GM23248 (cell line): ENCODE data around the gene FAM210A. TPM values are rescaled to one million over a fixed set of nuclear protein-coding genes. Genes with fewer than 3 reads are reported as not detected.

ENCODE experiments used
- DNase-seq: peaks from one replicate; pipeline ENCODE4 v3.0.0-alpha.2; 2015
- H2AFZ ChIP-seq: fragments of 200-600 bp; sonication (generic); 2 replicates; pipeline ENCODE4 v1.6.1; 2016; ENCODE audit warnings: antibody characterized with exemption
- H3F3A ChIP-seq: fragments of 200-600 bp; sonication (generic); 2 replicates; pipeline ENCODE4 v1.6.1; 2016; ENCODE audit warnings: mild to moderate bottlenecking, antibody characterized with exemption, mixed run types; ENCODE audit not compliant: insufficient read depth
- H3K27ac ChIP-seq: fragments of 200-600 bp; sonication (generic); 2 replicates; pipeline ENCODE4 v1.5.1; 2016; ENCODE audit warnings: mild to moderate bottlenecking
- H3K27me3 ChIP-seq: fragments of 200-600 bp; sonication (generic); replicated peaks from 2 replicates; pipeline ENCODE4 v1.6.1; 2016; ENCODE audit warnings: mild to moderate bottlenecking; ENCODE audit not compliant: insufficient read depth
- H3K36me3 ChIP-seq: fragments of 200-600 bp; sonication (generic); 2 replicates; pipeline ENCODE4 v1.6.1; 2016; ENCODE audit warnings: low read depth, mild to moderate bottlenecking
- H3K4me1 ChIP-seq: fragments of 200-600 bp; sonication (generic); 2 replicates; pipeline ENCODE4 v1.6.1; 2016; ENCODE audit warnings: mild to moderate bottlenecking; ENCODE audit not compliant: insufficient read depth
- H3K4me2 ChIP-seq: fragments of 200-600 bp; sonication (generic); one replicate; pipeline ENCODE4 v1.6.1; 2016; ENCODE audit warnings: mild to moderate bottlenecking; ENCODE audit not compliant: unreplicated experiment
- H3K4me3 ChIP-seq: fragments of 200-600 bp; sonication (generic); 2 replicates; pipeline ENCODE4 v1.5.1; 2016; ENCODE audit warnings: mild to moderate bottlenecking
- H3K79me2 ChIP-seq: fragments of 200-600 bp; sonication (generic); 2 replicates; pipeline ENCODE4 v1.6.1; 2016; ENCODE audit warnings: mild to moderate bottlenecking; ENCODE audit not compliant: insufficient read depth
- H3K9ac ChIP-seq: fragments of 200-600 bp; sonication (generic); 2 replicates; pipeline ENCODE4 v1.6.1; 2016; ENCODE audit warnings: mild to moderate bottlenecking
- H3K9me2 ChIP-seq: fragments of 200-600 bp; sonication (generic); 2 replicates; pipeline ENCODE4 v1.6.1; 2016; ENCODE audit warnings: mixed run types, mild to moderate bottlenecking, moderate library complexity; ENCODE audit not compliant: insufficient read depth
- H3K9me3 ChIP-seq: fragments of 200-600 bp; sonication (generic); one replicate; pipeline ENCODE4 v1.6.1; 2017; ENCODE audit warnings: low read depth
- H4K20me1 ChIP-seq: fragments of 200-600 bp; sonication (generic); 2 replicates; pipeline ENCODE4 v1.6.0; 2016; ENCODE audit not compliant: insufficient read depth
- EZH2 ChIP-seq: fragments of 200-600 bp; sonication (generic); IDR thresholded peaks from 2 replicates; pipeline ENCODE4 v1.6.1; 2018; ENCODE audit warnings: antibody characterized with exemption, mild to moderate bottlenecking; ENCODE audit not compliant: insufficient read depth, poor library complexity, severe bottlenecking
- EZH2phosphoT487 ChIP-seq: fragments of 200-600 bp; sonication (generic); IDR thresholded peaks from 2 replicates; pipeline ENCODE4 v1.6.1; 2018; ENCODE audit warnings: antibody characterized with exemption, moderate library complexity, mild to moderate bottlenecking, low read depth; ENCODE audit not compliant: insufficient read depth
- WGBS, 2 experiments: methylation state at CpG; one replicate each; pipeline ENCODE4 v1.1.6; 2015 to 2017; ENCODE audit warnings: low lambda C conversion rate in 2 of 2, low coverage in 1 of 2; ENCODE audit errors: missing lambda C conversion rate in 2 of 2; 5-methylcytosine and 5-hydroxymethylcytosine counted together
- in situ Hi-C: fragments of 300-500 bp; cut with MboI; formaldehyde crosslinking; loops from 2 replicates; pipeline ENCODE4 v1.15.0; 2020
- polyA plus RNA-seq: library from polyadenylated mRNA; unstranded; fragments of >200 nt; fragmentation: Nextera tagmentation; extraction: Ambion mirVana; gene quantifications from 2 replicates; pipeline ENCODE4 v1.2.1, GENCODE V29; 2016
- total RNA-seq: library from RNA; depleted of rRNA; stranded (reverse); fragments of >200 nt; shearing (Covaris generic); gene quantifications from 2 replicates; pipeline ENCODE4 v1.2.3, GENCODE V29; 2014

The FAM210A gene
- total and polyA plus RNA-seq, 2 experiments from 2014 or later, result 14.2 to 24.9 TPM

DNA sequence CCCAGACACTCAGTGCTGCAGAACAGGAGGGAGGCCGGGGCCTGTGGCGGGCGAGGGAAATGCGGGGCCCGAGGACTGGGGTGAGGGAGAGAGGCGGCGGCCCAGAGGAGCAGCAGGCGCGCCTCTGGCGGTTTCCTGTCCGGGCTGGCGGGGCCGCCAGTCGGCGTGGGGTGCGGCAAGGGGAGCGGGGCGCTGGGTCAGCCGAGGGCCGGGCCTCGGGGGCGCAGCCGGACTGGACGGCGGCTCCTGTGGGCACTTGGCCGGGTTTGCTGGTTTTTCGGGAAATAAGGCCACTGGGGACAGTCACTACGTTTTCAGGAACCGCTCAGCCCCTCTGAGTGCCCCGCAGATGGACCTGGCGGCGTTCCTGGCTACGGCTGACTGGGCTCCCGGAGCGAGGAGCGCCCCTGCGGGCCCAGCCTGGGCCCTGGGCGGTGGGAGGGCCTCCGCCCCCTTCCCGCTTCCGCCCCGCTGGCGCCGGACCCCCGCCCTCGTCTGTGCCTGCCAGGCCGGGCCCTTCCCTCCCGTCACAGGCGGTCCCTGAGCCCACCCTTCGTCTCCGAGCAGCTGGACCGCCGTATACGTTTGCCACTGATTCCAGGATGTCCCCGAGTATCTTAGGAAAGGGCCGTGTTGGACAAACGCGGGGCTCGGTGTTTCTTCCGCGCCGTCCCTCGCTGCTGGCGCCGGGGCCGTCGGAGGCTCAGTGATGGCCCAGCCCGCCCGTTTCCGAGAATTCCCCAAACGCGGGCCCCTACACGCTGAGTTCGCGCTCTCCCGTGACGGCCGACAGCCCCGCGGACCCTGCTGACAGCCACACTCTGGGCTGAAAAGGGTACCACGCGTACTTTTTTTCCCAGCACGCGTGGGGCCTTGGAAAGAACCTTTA is 84.6 kb downstream of the FAM210A start:
- H3F3A ChIP-seq, result no peaks in the 10 kb centered on the region
- 76 to 84% methylated on average over 54 to 83 of the region's 84 CpGs for WGBS, 2 experiments
- TF ChIP-seq EZH2, result no peak
- TF ChIP-seq EZH2phosphoT487, result no peak
- no peak overlapping the region for H3K4me2 ChIP-seq
- H3K36me3 ChIP-seq, result no peaks in the 10 kb centered on the region
- no peaks in the 10 kb centered on the region for H3K79me2 ChIP-seq
- H3K27ac ChIP-seq, result no peak overlapping the region
- no peaks in the 10 kb centered on the region for H3K9me3 ChIP-seq
- no peak overlapping the region for H3K4me3 ChIP-seq
- no peaks in the 10 kb centered on the region for H3K4me1 ChIP-seq
- DNase-seq, result no peak
- H4K20me1 ChIP-seq, result no peaks in the 10 kb centered on the region
- no peaks in the 10 kb centered on the region for H3K27me3 ChIP-seq
- H3K9me2 ChIP-seq, result no peaks in the 10 kb centered on the region
- H2AFZ ChIP-seq, result no peak overlapping the region
- no peak overlapping the region for H3K9ac ChIP-seq
- in situ Hi-C loops, result loop anchor here (25.0 kb wide), 1 partner anchor 904 kb away; no protein-coding TSS in a partner anchor

DNA sequence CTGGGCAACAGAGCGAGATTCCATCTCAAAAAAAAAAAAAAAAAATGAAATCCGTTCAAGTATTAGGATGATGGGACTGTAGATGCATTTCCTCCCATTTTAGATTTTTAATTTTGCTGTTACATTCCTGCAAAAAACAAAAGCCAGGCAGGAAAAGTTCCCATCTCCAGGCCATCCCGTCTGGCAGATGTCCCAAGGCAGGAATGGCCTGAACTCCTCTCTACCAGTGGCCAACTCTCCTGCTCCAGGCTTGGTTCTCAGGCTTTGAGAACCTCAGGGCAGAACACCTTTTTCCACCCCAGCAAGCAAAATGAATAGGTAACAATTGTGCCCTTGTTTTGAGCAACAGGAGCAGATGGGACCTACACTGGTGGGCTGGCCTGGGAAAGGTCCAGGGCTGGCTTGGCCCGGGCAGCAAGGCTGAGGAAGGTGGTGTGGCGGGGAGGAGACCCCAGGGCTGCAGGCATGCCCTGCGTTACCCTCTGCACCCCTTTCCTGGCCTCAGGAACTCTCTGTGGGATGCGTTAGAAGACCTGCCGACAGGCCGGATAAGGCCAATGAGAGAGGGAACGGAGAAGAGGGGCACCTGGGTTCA is 86.0 kb downstream of the FAM210A start:
- no peak for TF ChIP-seq EZH2
- TF ChIP-seq EZH2phosphoT487, result no peak
- no peak overlapping the region for H3K4me3 ChIP-seq
- 61 to 69% methylated on average over 9 to 10 of the region's 10 CpGs for WGBS, 2 experiments
- H4K20me1 ChIP-seq, result no peaks in the 10 kb centered on the region
- H3K36me3 ChIP-seq, result no peaks in the 10 kb centered on the region
- no peaks in the 10 kb centered on the region for H3K79me2 ChIP-seq
- H3K9me3 ChIP-seq, result no peaks in the 10 kb centered on the region
- H3F3A ChIP-seq, result no peaks in the 10 kb centered on the region
- no peaks in the 10 kb centered on the region for H3K9me2 ChIP-seq
- no peak overlapping the region for H3K27ac ChIP-seq
- H3K4me2 ChIP-seq, result no peak overlapping the region
- no peak overlapping the region for H3K9ac ChIP-seq
- no peaks in the 10 kb centered on the region for H3K4me1 ChIP-seq
- H3K27me3 ChIP-seq, result no peaks in the 10 kb centered on the region
- in situ Hi-C loops, result loop anchor here (25.0 kb wide), 1 partner anchor 903 kb away; no protein-coding TSS in a partner anchor
- no peak for DNase-seq
- H2AFZ ChIP-seq, result no peak overlapping the region

DNA sequence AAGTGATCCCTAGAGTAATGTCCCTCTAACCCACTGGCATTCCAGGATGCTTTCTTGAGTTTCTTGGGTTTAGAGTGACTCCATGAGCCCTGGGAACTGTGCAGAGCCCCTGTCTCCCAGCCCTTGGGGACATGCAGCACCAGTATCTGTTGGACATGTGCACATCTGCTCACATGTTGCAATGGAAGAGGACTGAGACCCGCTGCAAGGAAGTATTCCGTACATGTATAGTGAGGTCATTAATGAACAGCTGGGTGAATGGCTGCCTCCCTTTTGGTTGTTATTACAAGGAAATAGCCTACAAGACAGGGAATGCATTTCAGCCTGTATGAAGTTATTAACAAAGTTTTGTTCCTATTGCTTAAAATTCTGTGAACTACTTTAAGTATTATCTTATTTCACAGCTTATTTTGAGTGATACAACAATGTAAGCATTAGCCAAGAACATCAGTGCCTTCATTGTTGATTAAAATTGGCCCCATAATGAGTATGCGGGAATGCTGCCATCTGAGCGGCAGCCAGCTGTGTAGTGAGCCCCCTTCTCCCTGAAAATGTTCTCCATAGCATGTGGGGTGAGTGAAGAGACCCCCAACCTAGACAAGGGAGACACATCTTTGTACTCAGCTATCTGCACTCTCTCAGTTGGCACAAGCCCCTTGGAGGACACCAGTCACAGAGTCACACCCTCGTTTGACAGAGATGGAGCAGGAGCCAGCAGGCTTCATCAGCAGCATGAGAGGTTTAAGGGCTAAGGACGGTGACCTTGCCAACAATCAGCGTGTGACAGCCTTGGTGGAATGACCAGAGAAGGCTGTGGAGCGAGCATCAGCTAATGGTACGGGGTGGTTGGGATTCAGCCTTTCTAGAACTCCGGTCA is 87.4 kb downstream of the FAM210A start:
- Histone ChIP-seq H3K9ac (no peak overlapping the region), H3F3A (no peaks in the 10 kb centered on the region), H3K36me3 (no peaks in the 10 kb centered on the region), H3K4me1 (no peaks in the 10 kb centered on the region), H3K27me3 (peaks cover 4% of the 10 kb centered on the region), H3K79me2 (no peaks in the 10 kb centered on the region), H3K9me2 (no peaks in the 10 kb centered on the region), H4K20me1 (no peaks in the 10 kb centered on the region), H3K4me2 (no peak overlapping the region), H3K9me3 (no peaks in the 10 kb centered on the region), H2AFZ (no peak overlapping the region), H3K4me3 (no peak overlapping the region), H3K27ac (no peak overlapping the region)
- TF ChIP-seq EZH2, result no peak
- TF ChIP-seq EZH2phosphoT487, result no peak
- 24 to 27% methylated on average over 10 of the region's 10 CpGs for WGBS, 2 experiments
- DNase-seq, result no peak
- in situ Hi-C loops, result loop anchor here (25.0 kb wide), 1 partner anchor 902 kb away; no protein-coding TSS in a partner anchor

DNA sequence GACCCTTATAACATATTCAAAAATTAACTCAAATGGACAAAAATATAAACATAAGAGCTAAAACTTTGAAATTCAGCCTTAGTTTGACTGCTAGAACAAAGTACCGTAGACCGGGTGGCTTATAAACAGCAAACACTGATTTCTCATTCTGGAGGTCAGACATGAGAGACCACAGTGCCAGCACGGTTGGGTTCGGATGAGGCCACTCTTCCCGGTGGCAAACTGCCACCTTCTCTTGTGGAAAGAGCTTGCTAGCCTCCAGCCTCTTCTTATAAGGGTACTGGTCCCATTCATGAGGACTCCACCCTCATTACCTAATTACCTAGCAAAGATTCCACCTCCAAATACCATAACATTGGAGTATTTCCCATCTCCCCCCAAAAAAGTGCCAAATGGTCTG is 91.3 kb downstream of the FAM210A start:
- 1 to 7% methylated on average over 5 of the region's 5 CpGs for WGBS, 2 experiments
- Histone ChIP-seq H4K20me1 (no peaks in the 10 kb centered on the region), H3F3A (no peaks in the 10 kb centered on the region), H3K9me2 (no peaks in the 10 kb centered on the region), H3K36me3 (no peaks in the 10 kb centered on the region), H3K27me3 (peaks cover 8% of the 10 kb centered on the region), H2AFZ (no peak overlapping the region), H3K9ac (no peak overlapping the region), H3K9me3 (no peaks in the 10 kb centered on the region), H3K4me1 (no peaks in the 10 kb centered on the region), H3K4me3 (no peak overlapping the region), H3K4me2 (no peak overlapping the region), H3K79me2 (no peaks in the 10 kb centered on the region), H3K27ac (no peak overlapping the region)
- in situ Hi-C loops, result loop anchor here (25.0 kb wide), 1 partner anchor 898 kb away; no protein-coding TSS in a partner anchor
- no peak for DNase-seq
- TF ChIP-seq EZH2 (no peak), EZH2phosphoT487 (no peak)
